HepG2 (cell line): ENCODE results near the gene AP2A2. TPM values are rescaled to one million over a fixed set of nuclear protein-coding genes. Genes with fewer than 3 reads are reported as not detected.

ENCODE experiments used
- CHD4 ChIP-seq: fragments of 200-600 bp; sonication (generic); IDR thresholded peaks from 2 replicates; pipeline ENCODE4 v1.7.0; 2017; ENCODE audit warnings: mild to moderate bottlenecking, low read length, borderline replicate concordance
- HMG20A ChIP-seq: IDR thresholded peaks from 2 replicates; pipeline ENCODE4 v1.6.1; 2016; ENCODE audit warnings: borderline replicate concordance
- KLF6 ChIP-seq: IDR thresholded peaks from 2 replicates; pipeline ENCODE4 v1.8.0; 2016; ENCODE audit warnings: missing biosample characterization, missing genetic modification reagents
- PAF1 ChIP-seq: IDR thresholded peaks from 2 replicates; pipeline ENCODE4 v1.6.1; 2016; ENCODE audit warnings: missing genetic modification reagents, missing compliant biosample characterization
- PHF20 ChIP-seq: sonication (generic); formaldehyde crosslinking; IDR thresholded peaks from 2 replicates; pipeline ENCODE4 v1.5.0; 2020; ENCODE audit warnings: mild to moderate bottlenecking, missing genetic modification reagents
- RBAK ChIP-seq: sonication (generic); formaldehyde crosslinking; IDR thresholded peaks from 2 replicates; pipeline ENCODE4 v1.5.1; 2020; ENCODE audit warnings: mild to moderate bottlenecking, missing genetic modification reagents
- STAG1 ChIP-seq: sonication (generic); formaldehyde crosslinking; IDR thresholded peaks from 2 replicates; pipeline ENCODE4 v1.4.0; 2020; ENCODE audit warnings: missing genetic modification reagents
- STAT5B ChIP-seq: sonication (generic); formaldehyde crosslinking; IDR thresholded peaks from 2 replicates; pipeline ENCODE4 v1.4.0; 2020; ENCODE audit warnings: missing genetic modification reagents
- U2AF2 ChIP-seq: fragments of 200-400 bp; formaldehyde crosslinking; IDR thresholded peaks from 2 replicates; pipeline ENCODE4 v1.6.1; 2017; ENCODE audit warnings: low read depth, mild to moderate bottlenecking, low read length
- ZFP36 ChIP-seq: fragments of 150-350 bp; IDR thresholded peaks from 2 replicates; pipeline ENCODE4 v1.6.1; 2018; ENCODE audit warnings: borderline replicate concordance, low read length, low read depth; ENCODE audit not compliant: partially characterized antibody
- ZNF17 ChIP-seq: sonication (generic); formaldehyde crosslinking; IDR thresholded peaks from 2 replicates; pipeline ENCODE4 v1.5.0; 2020; ENCODE audit warnings: mild to moderate bottlenecking, missing genetic modification reagents
- ZNF460 ChIP-seq: sonication (generic); formaldehyde crosslinking; IDR thresholded peaks from 2 replicates; pipeline ENCODE4 v1.5.1; 2020; ENCODE audit warnings: missing genetic modification reagents, mild to moderate bottlenecking, borderline replicate concordance
- ZNF549 ChIP-seq: sonication (generic); formaldehyde crosslinking; IDR thresholded peaks from 2 replicates; pipeline ENCODE4 v1.5.0; 2020; ENCODE audit warnings: missing genetic modification reagents
- polyA plus RNA-seq, 8 experiments: library from polyadenylated mRNA; depleted of rRNA in 3 of 8; stranded (reverse) in 7 of 8; unstranded in 1 of 8; fragments of >200 nt; fragmentation: Illumina TruSeq in 4 of 8; extraction: Trizol in 4 of 8; gene quantifications; 2 replicates each; pipeline versions ENCODE4 v1.2.1 to v1.2.3, GENCODE V29; 2011 to 2016; ENCODE audit warnings: low read depth in 4 of 8, missing spikeins in 1 of 8, mixed read lengths in 1 of 8; ENCODE audit not compliant: insufficient read depth in 1 of 8
- total RNA-seq, 5 experiments: library from RNA; depleted of rRNA; stranded (reverse); fragments of >200 nt; fragmentation: Illumina TruSeq; extraction: Trizol; gene quantifications; 2 replicates each; pipeline ENCODE4 v1.2.3, GENCODE V29; 2016; ENCODE audit warnings: low read depth in 1 of 5
- TF ChIP-seq, protein P1 (sequence below), 2 experiments: fragments of 450-650 bp in 1 of 2; sonication (generic) in 1 of 2; formaldehyde crosslinking in 1 of 2; IDR thresholded peaks; 2 replicates each; pipeline versions ENCODE4 v1.6.1 to v1.8.0; 2016 to 2022; ENCODE audit warnings: antibody characterized with exemption in 1 of 2, mild to moderate bottlenecking in 1 of 2, missing genetic modification reagents in 1 of 2
- TF ChIP-seq, protein P2 (sequence below): sonication (generic); formaldehyde crosslinking; conservative IDR thresholded peaks from 2 replicates; pipeline ENCODE4 v1.4.0; 2020; ENCODE audit warnings: mild to moderate bottlenecking, missing genetic modification reagents, moderate library complexity
- TF ChIP-seq, protein P3 (sequence below): IDR thresholded peaks from 2 replicates; pipeline ENCODE4 v1.6.1; 2012; ENCODE audit warnings: inconsistent platforms

Gene AP2A2
- total and polyA plus RNA-seq, 2 of the 13 experiments (the other 11 are each of a cell fraction or from before 2014, with no cell fraction given) = 25.7 to 75.7 TPM

DNA sequence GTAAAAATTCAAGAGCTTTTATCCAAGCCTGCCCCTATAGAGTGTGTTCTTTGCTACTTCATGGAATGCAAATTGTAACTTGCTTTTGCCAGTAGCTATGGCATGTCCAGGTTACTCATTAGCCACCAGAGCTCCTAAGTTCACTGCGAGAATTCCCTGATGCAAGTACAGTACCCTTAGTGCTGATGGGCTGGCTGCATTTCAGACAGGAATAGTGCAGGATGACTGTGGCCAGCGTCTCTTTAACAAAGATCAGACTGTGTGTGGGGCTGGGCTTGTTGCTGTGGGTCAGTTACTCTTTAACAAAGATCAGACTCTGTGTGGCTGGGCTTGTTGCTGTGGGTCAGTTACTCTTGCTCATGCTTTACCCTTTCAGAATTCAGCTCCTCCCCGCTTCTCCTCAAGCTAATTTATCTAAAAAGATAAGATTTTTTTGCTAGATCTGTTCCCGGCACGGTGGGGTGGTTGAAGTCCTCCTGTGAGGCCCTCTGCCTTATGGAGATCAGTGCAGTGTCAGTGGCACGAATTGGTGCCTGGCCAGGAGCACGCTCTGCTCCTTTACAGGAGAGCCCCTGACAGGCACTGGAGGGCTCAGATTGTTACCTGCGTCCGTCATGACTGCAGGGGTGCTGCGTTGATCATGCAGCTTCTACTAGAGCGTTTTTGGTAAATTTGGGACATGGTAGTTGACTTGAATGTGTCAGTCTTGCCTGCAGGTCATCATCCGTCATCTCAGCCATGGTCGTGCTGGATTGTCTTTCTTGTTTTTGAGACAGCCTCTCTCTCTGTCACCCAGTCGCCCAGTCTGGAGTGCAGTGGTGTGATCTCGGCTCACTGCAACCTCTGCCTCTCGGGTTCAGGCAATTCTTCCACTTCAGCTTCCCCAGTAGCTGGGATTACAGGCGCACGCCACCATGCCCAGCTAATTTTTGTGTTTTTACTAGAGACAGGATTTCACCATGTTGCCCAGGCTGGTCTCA, 27.0 kb downstream of the AP2A2 start (continued):
- TF ChIP-seq, protein P1, sequence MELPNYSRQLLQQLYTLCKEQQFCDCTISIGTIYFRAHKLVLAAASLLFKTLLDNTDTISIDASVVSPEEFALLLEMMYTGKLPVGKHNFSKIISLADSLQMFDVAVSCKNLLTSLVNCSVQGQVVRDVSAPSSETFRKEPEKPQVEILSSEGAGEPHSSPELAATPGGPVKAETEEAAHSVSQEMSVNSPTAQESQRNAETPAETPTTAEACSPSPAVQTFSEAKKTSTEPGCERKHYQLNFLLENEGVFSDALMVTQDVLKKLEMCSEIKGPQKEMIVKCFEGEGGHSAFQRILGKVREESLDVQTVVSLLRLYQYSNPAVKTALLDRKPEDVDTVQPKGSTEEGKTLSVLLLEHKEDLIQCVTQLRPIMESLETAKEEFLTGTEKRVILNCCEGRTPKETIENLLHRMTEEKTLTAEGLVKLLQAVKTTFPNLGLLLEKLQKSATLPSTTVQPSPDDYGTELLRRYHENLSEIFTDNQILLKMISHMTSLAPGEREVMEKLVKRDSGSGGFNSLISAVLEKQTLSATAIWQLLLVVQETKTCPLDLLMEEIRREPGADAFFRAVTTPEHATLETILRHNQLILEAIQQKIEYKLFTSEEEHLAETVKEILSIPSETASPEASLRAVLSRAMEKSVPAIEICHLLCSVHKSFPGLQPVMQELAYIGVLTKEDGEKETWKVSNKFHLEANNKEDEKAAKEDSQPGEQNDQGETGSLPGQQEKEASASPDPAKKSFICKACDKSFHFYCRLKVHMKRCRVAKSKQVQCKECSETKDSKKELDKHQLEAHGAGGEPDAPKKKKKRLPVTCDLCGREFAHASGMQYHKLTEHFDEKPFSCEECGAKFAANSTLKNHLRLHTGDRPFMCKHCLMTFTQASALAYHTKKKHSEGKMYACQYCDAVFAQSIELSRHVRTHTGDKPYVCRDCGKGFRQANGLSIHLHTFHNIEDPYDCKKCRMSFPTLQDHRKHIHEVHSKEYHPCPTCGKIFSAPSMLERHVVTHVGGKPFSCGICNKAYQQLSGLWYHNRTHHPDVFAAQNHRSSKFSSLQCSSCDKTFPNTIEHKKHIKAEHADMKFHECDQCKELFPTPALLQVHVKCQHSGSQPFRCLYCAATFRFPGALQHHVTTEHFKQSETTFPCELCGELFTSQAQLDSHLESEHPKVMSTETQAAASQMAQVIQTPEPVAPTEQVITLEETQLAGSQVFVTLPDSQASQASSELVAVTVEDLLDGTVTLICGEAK (IDR thresholded peaks at IDR 0.05) = no peak
- TF ChIP-seq, protein P1 (CRISPR knock-in tag; IDR thresholded peaks at IDR 0.05) = no peak; the same call in 1 of the 2 replicates
- TF ChIP-seq HMG20A = peak; percentile 40; the same call in 1 of the 2 replicates
- TF ChIP-seq STAT5B (CRISPR knock-in tag) = no peak
- TF ChIP-seq ZNF460 = no peak
- no peak for TF ChIP-seq ZNF17
- 0 out of 2 replicates have a peak, but pooled peaks have one; percentile 18 for TF ChIP-seq STAG1
- no peak for TF ChIP-seq RBAK (CRISPR knock-in tag)
- no peak for TF ChIP-seq PAF1 (CRISPR knock-in tag)
- no peak for TF ChIP-seq ZFP36
- no peak for TF ChIP-seq ZNF549 (CRISPR knock-in tag)
- no peak for TF ChIP-seq U2AF2
- TF ChIP-seq KLF6 (CRISPR knock-in tag) = peak; percentile 33; the same call in 1 of the 2 replicates
- no peak for TF ChIP-seq CHD4
- TF ChIP-seq, protein P2, sequence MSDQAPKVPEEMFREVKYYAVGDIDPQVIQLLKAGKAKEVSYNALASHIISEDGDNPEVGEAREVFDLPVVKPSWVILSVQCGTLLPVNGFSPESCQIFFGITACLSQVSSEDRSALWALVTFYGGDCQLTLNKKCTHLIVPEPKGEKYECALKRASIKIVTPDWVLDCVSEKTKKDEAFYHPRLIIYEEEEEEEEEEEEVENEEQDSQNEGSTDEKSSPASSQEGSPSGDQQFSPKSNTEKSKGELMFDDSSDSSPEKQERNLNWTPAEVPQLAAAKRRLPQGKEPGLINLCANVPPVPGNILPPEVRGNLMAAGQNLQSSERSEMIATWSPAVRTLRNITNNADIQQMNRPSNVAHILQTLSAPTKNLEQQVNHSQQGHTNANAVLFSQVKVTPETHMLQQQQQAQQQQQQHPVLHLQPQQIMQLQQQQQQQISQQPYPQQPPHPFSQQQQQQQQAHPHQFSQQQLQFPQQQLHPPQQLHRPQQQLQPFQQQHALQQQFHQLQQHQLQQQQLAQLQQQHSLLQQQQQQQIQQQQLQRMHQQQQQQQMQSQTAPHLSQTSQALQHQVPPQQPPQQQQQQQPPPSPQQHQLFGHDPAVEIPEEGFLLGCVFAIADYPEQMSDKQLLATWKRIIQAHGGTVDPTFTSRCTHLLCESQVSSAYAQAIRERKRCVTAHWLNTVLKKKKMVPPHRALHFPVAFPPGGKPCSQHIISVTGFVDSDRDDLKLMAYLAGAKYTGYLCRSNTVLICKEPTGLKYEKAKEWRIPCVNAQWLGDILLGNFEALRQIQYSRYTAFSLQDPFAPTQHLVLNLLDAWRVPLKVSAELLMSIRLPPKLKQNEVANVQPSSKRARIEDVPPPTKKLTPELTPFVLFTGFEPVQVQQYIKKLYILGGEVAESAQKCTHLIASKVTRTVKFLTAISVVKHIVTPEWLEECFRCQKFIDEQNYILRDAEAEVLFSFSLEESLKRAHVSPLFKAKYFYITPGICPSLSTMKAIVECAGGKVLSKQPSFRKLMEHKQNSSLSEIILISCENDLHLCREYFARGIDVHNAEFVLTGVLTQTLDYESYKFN = peak; percentile 96
- TF ChIP-seq, protein P3, sequence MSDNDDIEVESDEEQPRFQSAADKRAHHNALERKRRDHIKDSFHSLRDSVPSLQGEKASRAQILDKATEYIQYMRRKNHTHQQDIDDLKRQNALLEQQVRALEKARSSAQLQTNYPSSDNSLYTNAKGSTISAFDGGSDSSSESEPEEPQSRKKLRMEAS = 0 out of 2 replicates have a peak, but pooled peaks have one; percentile 13
- no peak for TF ChIP-seq PHF20 (CRISPR knock-in tag)
